ENCODE data around the gene CNTNAP2. TPM values are rescaled to one million over a fixed set of nuclear protein-coding genes. Genes with fewer than 3 reads are reported as not detected.

Gene CNTNAP2
- total RNA-seq, 2 donors from 2014 or later, result 0.37 TPM; not detected in 1

DNA sequence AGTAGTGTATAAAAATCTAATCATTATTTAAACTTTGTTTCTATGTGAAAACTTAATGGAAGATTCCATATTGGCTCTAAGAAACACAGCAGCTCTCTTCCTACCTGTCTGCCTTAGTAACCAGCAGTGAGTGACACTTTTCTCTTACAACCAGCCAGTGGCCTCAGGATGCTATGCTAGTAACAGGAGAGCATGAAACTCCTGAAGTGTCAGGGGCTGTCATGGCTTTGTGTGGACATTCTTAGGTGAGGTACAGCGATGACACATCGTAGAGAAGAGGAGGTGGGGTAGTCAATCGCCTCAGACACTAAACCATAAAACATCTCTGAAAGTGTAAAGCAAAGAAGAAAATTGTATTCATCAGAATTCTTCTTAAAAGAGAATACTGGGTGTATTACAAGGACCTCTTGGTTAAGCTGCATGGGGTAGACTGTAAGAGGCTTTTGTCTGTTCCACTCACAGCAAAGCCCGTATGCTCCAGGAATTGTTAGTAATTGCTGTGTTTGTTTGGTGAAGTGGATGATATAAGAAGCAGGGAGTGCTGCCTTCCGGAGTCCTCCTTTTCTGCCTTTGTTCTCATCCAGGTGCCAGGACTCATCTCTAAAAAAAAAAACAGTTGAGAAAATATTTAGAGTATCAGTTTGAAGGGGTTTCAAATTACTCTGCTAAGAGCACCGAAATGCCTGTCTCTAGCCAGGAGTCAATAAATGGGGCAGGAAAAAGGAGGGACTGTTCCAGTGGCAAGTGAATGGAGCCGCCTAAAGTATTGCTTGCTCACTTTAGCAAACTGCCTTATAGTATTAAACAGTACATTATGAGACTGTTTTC, 518.8 kb downstream of the CNTNAP2 start:
- H3K9me3 ChIP-seq (ENCODE audit: control insufficient read depth, low read length, poor library complexity, severe bottlenecking), result no peaks in the 10 kb centered on the region
- H3K4me3 Mint-ChIP-seq, result no peak overlapping the region
- no peaks in the 10 kb centered on the region for H3K36me3 Mint-ChIP-seq (ENCODE audit: low read depth)
- ATAC-seq (no peak), DNase-seq (no peak)
- no peaks in the 10 kb centered on the region for H3K4me1 Mint-ChIP-seq
- H3K27ac Mint-ChIP-seq, result no peak overlapping the region
- no peaks in the 10 kb centered on the region for H3K27me3 Mint-ChIP-seq

DNA sequence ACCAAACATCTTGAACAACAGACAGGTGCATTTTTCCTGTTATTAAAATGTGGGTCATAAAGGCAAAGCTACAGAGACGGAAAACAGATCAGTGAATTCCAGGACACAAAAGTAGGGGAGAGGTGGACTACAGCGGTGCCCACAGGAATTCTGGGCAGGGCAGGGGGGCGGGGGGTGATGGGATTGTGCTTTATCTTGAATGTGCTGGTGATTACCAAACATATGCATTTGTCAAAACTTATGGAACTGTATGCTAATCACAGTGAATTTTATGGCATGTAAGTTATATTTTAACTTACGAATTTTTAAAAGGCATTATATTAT, 519.4 kb downstream of the CNTNAP2 start:
- H3K9me3 ChIP-seq (ENCODE audit: control insufficient read depth, low read length, poor library complexity, severe bottlenecking), result no peaks in the 10 kb centered on the region
- ATAC-seq (no peak), DNase-seq (no peak)
- Mint-ChIP-seq H3K27ac (no peak overlapping the region), H3K27me3 (no peaks in the 10 kb centered on the region), H3K36me3 (ENCODE audit: low read depth) (no peaks in the 10 kb centered on the region), H3K4me1 (no peaks in the 10 kb centered on the region), H3K4me3 (no peak overlapping the region)

- no peak overlapping the region for H3K27ac Mint-ChIP-seq
- no peaks in the 10 kb centered on the region for H3K9me3 ChIP-seq (ENCODE audit: control insufficient read depth, low read length, poor library complexity, severe bottlenecking)
- H3K27me3 Mint-ChIP-seq, result no peaks in the 10 kb centered on the region
- no peak overlapping the region for H3K4me3 Mint-ChIP-seq
- ATAC-seq (no peak), DNase-seq (no peak)
- H3K36me3 Mint-ChIP-seq (ENCODE audit: low read depth), result no peaks in the 10 kb centered on the region
- no peaks in the 10 kb centered on the region for H3K4me1 Mint-ChIP-seq
These were observed 520.0 kb downstream of the CNTNAP2 start for GRCh38 chr7:146636581-146636980.

DNA sequence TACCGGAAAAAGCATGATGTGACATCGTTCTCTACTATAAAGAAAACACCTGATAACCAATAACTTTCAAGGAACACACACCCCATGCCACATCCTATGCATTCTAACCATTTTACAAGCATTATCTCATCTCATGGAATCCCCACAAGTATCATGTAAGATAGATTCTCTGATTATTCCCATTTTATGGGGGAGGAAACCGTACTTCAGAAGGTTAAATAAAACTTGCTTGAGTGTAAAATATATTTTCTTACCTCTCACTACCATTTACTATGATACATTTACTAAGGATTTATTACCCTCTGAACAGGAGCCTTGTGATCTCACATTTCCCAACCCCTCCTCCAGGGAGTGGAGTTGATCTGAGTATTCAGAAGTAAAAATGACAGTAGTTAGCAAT, 522.7 kb downstream of the CNTNAP2 start:
- no peaks in the 10 kb centered on the region for H3K27me3 Mint-ChIP-seq
- H3K4me1 Mint-ChIP-seq, result no peaks in the 10 kb centered on the region
- ATAC-seq (no peak), DNase-seq (no peak)
- H3K36me3 Mint-ChIP-seq (ENCODE audit: low read depth), result no peaks in the 10 kb centered on the region
- H3K4me3 Mint-ChIP-seq, result no peak overlapping the region
- no peaks in the 10 kb centered on the region for H3K9me3 ChIP-seq (ENCODE audit: control insufficient read depth, low read length, poor library complexity, severe bottlenecking)
- H3K27ac Mint-ChIP-seq, result no peak overlapping the region

GRCh38 chr7:146641491-146641890, 524.9 kb downstream of the CNTNAP2 start:
- DNase-seq, result no peak
- Mint-ChIP-seq H3K36me3 (ENCODE audit: low read depth) (no peaks in the 10 kb centered on the region), H3K4me1 (no peaks in the 10 kb centered on the region), H3K4me3 (no peak overlapping the region), H3K27ac (no peak overlapping the region), H3K27me3 (no peaks in the 10 kb centered on the region)
- no peak for ATAC-seq
- no peaks in the 10 kb centered on the region for H3K9me3 ChIP-seq (ENCODE audit: control insufficient read depth, low read length, poor library complexity, severe bottlenecking)

- no peak for ATAC-seq
- no peaks in the 10 kb centered on the region for H3K9me3 ChIP-seq (ENCODE audit: control insufficient read depth, low read length, poor library complexity, severe bottlenecking)
- no peaks in the 10 kb centered on the region for H3K36me3 Mint-ChIP-seq (ENCODE audit: low read depth)
- no peak overlapping the region for H3K4me3 Mint-ChIP-seq
- H3K27me3 Mint-ChIP-seq, result no peaks in the 10 kb centered on the region
- H3K4me1 Mint-ChIP-seq, result no peaks in the 10 kb centered on the region
- no peak overlapping the region for H3K27ac Mint-ChIP-seq
- DNase-seq, result no peak
These were observed 528.9 kb downstream of the CNTNAP2 start for GRCh38 chr7:146645383-146645976.

DNA sequence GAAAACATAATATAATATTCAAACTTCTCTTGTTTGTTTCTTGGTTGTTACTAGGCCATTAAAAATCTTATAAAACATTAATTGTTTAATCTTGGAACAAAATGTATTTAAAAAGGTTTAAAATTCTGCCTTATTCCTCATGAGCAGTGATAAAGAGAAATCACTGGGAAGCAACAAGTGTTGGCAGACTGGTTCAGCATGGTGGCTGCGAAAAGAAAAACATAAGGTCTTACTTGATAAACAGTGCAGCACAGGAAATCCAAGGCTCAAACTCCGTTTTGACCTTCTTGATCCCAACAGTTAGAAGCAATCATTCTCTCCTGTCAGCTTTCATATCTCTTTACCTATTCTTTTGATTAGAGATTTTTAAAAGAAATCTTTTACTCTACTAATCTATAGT, 530.8 kb downstream of the CNTNAP2 start:
- no peak for DNase-seq
- H3K4me1 Mint-ChIP-seq, result no peaks in the 10 kb centered on the region
- no peak overlapping the region for H3K27ac Mint-ChIP-seq
- H3K27me3 Mint-ChIP-seq, result no peaks in the 10 kb centered on the region
- peaks cover 2% of the 10 kb centered on the region for H3K9me3 ChIP-seq (ENCODE audit: control insufficient read depth, low read length, poor library complexity, severe bottlenecking)
- ATAC-seq, result no peak
- H3K4me3 Mint-ChIP-seq, result no peak overlapping the region
- no peaks in the 10 kb centered on the region for H3K36me3 Mint-ChIP-seq (ENCODE audit: low read depth)

- no peak overlapping the region for H3K4me3 Mint-ChIP-seq
- ATAC-seq, result no peak
- H3K36me3 Mint-ChIP-seq (ENCODE audit: low read depth), result no peaks in the 10 kb centered on the region
- H3K4me1 Mint-ChIP-seq, result no peaks in the 10 kb centered on the region
- no peak for DNase-seq
- H3K9me3 ChIP-seq (ENCODE audit: control insufficient read depth, low read length, poor library complexity, severe bottlenecking), result peaks cover 2% of the 10 kb centered on the region
- no peak overlapping the region for H3K27ac Mint-ChIP-seq
- no peaks in the 10 kb centered on the region for H3K27me3 Mint-ChIP-seq
These were observed 535.6 kb downstream of the CNTNAP2 start for GRCh38 chr7:146652176-146652575.

DNA sequence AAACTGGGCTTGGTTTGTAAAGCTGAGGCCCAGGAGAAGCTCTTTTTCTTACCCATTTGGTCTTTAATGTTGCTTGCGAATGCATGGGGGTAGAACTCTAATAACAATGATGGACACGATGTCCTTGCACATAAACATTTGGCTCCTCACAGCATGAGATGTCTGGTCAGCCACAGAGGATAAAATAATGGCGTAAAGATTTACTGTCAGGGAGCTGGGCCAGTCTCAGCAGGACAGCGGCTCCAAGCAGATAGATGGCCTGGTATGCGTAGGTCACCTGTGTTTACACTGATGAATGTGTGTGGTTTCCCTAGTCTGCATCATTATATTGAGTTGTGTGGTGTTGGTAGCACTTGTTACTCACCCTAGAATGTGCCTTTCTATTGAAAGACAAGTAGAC, 537.4 kb downstream of the CNTNAP2 start:
- Mint-ChIP-seq H3K27me3 (no peaks in the 10 kb centered on the region), H3K4me3 (no peak overlapping the region), H3K4me1 (no peaks in the 10 kb centered on the region), H3K36me3 (ENCODE audit: low read depth) (no peaks in the 10 kb centered on the region), H3K27ac (no peak overlapping the region)
- DNase-seq (no peak), ATAC-seq (no peak)
- peaks cover 2% of the 10 kb centered on the region for H3K9me3 ChIP-seq (ENCODE audit: control insufficient read depth, low read length, poor library complexity, severe bottlenecking)

DNA sequence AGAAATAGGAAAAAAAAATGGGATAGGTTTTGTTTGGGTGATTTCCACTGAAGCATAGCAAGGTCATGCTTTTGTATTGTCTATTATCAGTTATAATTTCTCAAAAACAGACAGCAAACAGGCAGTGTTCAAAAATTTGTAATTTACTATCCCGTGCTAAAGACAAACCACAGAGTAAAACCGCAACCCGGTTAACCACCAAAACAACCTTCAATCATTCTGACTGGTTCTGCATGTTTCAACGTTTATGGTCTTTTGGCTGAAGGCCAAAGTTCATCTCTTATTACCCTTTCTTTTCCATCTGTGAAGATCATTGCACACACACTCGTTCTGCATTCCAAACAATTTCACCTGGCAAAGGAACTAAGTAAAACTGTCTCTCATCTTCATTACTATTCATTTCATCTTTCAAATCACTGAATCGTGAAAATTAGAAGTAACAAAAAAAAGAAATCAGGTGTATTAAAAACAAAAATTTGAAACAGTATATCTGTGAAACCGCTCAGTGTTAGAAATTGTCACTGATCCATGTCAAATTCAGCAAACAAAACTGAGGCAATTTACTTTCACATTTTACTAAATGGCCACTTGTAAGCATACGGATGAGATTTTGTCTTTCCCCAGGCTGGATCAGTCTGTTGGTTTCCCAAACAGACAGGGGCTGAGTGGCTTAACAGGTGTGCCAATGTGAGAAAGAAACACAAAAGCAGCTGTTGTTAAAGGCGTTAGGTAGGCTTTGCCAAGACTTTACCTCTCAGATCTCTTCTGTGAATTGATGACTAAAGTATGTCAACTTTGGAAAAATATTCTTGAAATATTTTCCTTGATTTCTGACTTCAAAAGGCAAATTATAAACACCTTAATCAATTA, 539.6 kb downstream of the CNTNAP2 start:
- Mint-ChIP-seq H3K4me1 (no peaks in the 10 kb centered on the region), H3K27me3 (no peaks in the 10 kb centered on the region), H3K36me3 (ENCODE audit: low read depth) (no peaks in the 10 kb centered on the region), H3K4me3 (no peak overlapping the region), H3K27ac (no peak overlapping the region)
- DNase-seq (no peak), ATAC-seq (no peak)
- no peaks in the 10 kb centered on the region for H3K9me3 ChIP-seq (ENCODE audit: control insufficient read depth, low read length, poor library complexity, severe bottlenecking)

- no peak overlapping the region for H3K27ac Mint-ChIP-seq
- no peaks in the 10 kb centered on the region for H3K36me3 Mint-ChIP-seq (ENCODE audit: low read depth)
- H3K4me1 Mint-ChIP-seq, result no peaks in the 10 kb centered on the region
- H3K9me3 ChIP-seq (ENCODE audit: control insufficient read depth, low read length, poor library complexity, severe bottlenecking), result no peaks in the 10 kb centered on the region
- H3K4me3 Mint-ChIP-seq, result no peak overlapping the region
- no peaks in the 10 kb centered on the region for H3K27me3 Mint-ChIP-seq
- ATAC-seq (no peak), DNase-seq (no peak)
These were observed 540.4 kb downstream of the CNTNAP2 start for GRCh38 chr7:146656988-146657387.

DNA sequence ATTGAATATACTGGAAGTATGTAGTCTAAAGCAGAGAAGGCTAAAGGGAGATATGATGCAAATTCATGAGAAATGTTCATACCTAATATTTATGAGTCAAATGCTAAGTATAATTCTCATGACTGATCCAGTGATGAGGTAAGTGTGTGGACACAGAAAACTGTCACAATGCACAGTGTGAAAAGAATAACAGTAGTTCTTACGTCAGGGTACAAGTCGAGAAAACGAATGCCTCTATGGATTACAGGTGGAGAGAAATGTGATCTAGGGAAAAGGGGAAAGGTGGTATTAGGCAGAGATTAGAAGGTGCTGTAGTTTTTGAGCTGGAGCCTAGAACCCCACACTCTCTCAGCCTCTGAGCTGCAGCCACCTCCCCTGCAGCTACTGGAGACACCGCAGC, 542.0 kb downstream of the CNTNAP2 start:
- H3K9me3 ChIP-seq (ENCODE audit: control insufficient read depth, low read length, poor library complexity, severe bottlenecking), result no peaks in the 10 kb centered on the region
- no peaks in the 10 kb centered on the region for H3K36me3 Mint-ChIP-seq (ENCODE audit: low read depth)
- DNase-seq (no peak), ATAC-seq (no peak)
- no peak overlapping the region for H3K27ac Mint-ChIP-seq
- H3K4me3 Mint-ChIP-seq, result no peak overlapping the region
- no peaks in the 10 kb centered on the region for H3K4me1 Mint-ChIP-seq
- no peaks in the 10 kb centered on the region for H3K27me3 Mint-ChIP-seq

- no peak for ATAC-seq
- H3K36me3 Mint-ChIP-seq (ENCODE audit: low read depth), result no peaks in the 10 kb centered on the region
- H3K27ac Mint-ChIP-seq, result no peak overlapping the region
- DNase-seq, result no peak
- H3K4me3 Mint-ChIP-seq, result no peak overlapping the region
- H3K9me3 ChIP-seq (ENCODE audit: control insufficient read depth, low read length, poor library complexity, severe bottlenecking), result no peaks in the 10 kb centered on the region
- H3K27me3 Mint-ChIP-seq, result no peaks in the 10 kb centered on the region
- H3K4me1 Mint-ChIP-seq, result no peaks in the 10 kb centered on the region
These were observed 543.1 kb downstream of the CNTNAP2 start for GRCh38 chr7:146659732-146660131.
